Stimulated activated CD4-positive, alpha-beta T cell treated with anti-CD3 and anti-CD28 coated beads, Interleukin-12 subunit alpha, Interleukin-12 subunit beta, amount 100 ng/mL, for 48 hours (primary cell): ENCODE measurements around the gene HBS1L.

Experiments used
- DNase-seq, 3 donors: peaks; one replicate each; pipeline ENCODE4 v3.0.0-alpha.2; 2020; ENCODE audit warnings: low read depth in 2 of 3, low spot score in 1 of 3

HBS1L gene

DNA sequence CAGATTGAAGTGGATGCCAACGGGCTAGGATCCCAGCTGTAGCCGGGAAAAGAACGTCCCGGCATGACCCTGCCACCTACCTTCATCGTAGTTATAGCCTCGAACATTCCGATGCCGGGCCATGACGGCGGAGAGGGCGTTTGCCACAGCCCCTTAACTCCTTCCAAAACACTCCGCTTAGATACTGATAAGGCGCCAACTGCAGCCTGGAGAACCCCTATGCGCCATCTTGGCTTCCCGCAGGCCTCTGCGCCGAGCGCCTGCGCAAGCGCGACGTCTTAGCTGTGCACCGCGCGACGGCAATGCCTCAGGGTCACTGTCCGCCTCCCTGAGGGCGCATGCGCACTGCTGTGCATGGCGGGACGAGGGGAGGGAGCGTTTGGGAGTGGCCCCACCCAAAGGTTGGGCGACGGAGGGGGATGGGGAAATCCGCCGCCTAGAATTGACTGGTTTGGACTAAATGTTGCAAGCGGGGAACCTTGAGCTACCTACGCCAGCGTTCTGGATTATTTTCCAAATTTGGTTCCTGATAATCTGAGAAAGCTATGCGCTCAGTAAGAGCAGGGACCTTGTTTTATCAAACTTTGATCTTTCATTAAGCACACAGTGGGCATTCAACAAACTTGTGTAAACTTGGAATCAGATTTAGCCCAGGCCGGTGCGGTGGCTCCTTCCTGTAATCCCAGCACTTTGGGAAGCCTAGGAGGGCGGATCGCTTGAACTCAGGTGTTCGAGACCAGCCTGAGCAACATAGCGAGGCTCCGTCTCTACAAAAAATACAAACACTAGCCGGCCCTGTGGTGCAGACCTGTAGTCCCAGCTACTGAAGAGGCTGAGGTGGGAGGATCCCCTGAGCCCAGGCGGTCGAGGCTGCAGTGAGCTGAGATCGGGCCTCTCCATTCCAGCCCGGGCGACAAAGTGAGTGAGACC, at the start of gene HBS1L:
HBS1L (minus strand) TSS at position 254 of the 930 bp plus-strand sequence; CDS start at position 123, 131 bp downstream.
- DNase-seq = peak; percentile 96 to 97 (median 97)

DNA sequence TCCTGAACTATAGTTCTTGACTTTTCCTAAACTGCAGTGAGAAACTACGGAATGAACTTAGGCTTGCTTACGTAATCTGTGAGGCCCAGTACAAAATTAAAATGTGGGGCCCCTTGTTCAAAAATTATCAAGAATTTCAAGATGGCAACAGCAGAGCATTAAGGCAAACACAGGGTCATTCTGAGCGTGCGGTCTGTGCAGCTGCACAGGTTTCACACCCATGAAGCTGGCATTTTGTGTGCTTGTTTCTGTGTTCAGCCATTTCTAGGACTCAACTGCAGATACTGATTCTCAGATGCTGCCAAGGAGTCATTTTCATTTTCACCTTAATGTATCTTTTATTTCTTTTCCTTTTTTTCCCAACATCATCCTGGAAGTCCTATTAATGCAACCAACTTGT, 49.6 kb upstream of the HBS1L start:
- no peak for DNase-seq

DNA sequence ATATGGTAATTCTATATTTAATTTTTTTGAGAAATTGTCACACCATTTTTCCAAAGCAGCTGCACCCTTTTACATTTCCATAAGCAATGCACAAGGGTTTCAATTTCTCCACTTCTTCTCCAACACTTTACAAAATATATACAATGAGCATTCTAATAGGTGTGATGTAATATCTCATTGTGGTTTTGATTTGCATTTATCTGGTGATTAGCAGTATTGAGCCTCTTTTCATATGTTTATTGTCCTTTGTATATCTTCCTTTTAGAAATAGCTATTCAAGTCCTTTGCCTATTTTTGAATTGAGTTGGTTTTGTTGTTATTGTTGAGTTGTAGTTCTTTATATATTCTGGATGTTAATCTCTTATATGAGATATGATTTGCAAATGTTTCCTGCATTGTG, 47.6 kb upstream of the HBS1L start:
- DNase-seq = no peak

DNA sequence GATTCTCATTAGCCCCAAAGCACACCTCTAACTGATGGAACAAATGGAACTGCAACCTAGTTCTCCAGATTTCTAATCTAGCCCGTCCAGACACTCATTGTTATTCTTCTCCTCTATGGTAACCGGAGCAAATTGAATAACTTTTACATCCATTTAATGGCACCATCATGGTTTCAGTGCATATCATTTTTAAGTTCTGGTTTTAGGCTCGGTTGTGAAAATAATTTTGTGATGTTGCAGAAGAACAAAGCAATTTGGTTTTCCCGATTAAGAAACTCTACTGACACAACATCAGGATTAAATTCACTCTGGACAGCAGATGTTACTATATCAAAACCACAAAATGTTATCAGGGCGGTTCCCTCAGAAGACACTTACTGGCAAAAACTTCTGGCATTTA, 42.5 kb upstream of the HBS1L start:
- DNase-seq = no peak

DNA sequence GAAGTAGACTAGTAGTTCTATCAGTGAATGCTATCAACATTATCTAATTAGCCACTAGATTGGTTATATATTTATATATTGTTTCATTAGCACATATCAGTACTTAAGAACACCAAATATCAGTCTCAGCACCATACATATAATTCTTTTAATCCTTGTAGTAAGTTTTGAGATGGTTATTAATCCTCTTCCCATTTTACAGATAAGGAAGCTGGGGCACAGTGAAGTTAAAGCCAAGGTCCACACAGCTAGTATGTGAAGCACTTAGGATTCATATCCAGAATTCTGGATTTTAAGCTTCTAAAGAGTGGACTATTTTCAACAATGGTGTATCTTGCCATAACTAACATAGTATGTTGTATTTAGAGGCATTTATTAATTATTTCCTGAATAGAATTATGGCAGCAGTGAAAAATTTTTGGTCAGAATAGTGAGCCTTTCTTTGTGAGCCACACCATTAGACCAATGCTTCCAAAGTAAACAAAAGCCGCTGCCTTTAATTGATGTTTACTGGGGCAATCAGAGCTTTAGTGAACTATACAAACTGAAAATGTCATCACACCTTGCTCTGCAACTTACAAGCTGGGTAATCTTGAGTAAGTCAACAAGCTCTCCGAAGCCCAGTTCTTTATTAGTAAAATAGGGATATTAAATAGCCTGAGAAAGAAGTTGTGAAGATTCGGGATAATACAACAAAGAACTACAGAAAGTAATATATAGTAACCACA, 41.9 kb upstream of the HBS1L start:
- DNase-seq = no peak

DNA sequence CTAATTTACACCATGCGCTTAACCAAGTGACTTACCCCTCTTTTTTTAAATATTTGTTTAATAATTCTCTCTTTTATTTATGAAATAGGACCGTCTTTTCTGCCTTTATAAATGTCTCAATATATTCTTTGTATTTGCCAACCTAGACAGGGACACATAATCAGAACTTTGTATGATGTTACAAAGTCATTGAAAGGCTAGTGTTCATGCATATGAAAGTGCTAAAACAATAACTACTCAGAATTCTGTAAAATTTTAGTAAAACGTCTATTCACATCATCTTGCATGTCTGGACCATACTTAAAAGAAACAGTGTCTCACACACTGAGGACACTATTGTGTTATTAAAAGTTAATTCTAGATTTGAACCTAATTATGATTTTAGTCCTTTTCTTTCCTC, 41.1 kb upstream of the HBS1L start:
- DNase-seq = no peak

DNA sequence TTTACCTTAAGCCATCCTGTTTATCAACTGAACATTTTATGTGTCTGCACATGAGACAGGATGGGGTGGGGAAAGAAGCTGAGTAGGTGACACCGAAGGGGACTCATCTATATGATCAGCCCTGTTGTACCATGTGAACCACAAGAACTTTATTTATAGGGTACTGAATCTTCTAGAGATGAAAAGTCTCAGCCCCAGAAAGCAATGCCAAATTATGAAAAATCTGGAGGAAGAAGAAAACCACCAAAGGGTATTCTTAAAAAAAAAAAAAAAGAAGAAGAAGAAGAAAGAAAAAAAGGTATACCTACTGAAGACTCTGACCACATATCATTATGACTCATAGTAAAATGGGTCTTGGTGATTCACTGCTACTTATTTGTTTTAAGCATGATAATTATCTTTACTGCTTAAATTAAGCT, 39.8 kb upstream of the HBS1L start:
- DNase-seq = no peak

DNA sequence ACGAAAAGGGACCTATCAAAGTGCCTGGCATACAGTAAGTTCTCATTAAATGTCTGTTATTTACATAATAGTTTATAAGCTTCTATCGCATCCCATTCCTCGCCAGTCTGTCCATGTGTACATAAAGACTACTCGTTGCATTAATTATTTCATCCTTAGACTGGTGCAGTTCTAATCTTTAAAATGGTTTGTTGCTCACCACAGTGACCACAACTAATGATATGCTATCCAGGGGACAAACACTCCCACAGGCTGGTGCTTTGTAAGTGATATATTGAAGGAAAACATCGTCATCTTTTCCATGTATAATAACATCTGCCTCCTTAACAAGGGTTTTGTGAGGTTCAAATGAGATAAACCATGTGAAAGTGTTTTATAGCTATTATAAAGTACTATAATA, 39.0 kb upstream of the HBS1L start:
- no peak for DNase-seq

DNA sequence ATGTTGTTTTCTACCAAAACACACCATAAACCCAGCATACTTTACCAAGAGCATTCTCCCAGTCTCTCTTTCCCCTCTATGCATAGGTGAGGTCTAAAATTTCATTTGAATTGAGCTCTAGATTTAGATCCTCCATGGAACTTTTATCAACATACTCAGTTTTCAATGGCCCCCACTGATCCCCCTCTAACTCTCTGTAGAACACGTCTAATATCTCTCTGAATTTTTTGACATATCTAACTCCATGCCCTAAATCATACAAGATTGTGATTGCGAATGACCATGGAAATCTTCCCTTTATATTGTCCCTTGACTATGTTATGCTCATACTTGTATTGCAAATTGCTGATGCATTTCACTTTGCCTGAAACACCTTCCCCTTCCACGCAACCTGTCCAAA, 38.1 kb upstream of the HBS1L start:
- DNase-seq = no peak

DNA sequence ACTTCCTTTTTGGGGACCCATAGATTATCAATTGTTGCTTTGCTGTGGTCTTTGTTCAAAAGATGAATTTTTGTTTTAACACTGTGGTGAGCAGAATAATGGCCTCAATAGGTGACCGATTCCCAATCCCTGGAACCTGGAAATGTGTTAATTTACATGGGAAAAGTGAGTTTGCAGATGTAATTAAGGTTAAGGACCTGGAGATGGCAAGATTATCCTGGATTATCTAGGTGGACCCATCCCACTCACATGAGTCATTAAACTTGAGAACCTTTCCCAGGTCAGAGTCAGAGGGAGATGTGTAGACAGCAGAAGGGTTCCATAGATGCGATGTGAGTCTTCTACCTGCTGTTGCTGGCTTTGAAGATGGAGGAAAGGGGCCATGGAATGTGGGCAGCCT, 36.2 kb upstream of the HBS1L start:
- no peak for DNase-seq

DNA sequence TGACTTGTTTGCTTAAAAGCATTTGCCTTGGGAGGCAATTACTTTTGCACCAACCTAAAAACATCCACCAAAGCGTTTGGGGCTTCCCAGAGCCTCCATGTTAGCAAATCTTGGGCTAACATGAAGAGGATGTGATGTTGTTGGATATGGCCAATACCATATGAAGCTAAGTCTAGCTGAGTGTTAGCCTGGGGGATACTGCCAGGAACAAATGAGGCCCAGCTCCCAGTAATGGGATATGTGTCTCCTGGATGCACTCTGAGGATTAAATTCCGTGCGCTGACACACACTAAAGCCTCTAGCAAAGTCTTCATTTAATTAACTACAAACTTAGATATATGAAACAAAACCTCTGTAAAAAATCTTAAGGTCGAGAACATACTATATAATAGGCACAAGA, 35.3 kb upstream of the HBS1L start:
- no peak for DNase-seq

DNA sequence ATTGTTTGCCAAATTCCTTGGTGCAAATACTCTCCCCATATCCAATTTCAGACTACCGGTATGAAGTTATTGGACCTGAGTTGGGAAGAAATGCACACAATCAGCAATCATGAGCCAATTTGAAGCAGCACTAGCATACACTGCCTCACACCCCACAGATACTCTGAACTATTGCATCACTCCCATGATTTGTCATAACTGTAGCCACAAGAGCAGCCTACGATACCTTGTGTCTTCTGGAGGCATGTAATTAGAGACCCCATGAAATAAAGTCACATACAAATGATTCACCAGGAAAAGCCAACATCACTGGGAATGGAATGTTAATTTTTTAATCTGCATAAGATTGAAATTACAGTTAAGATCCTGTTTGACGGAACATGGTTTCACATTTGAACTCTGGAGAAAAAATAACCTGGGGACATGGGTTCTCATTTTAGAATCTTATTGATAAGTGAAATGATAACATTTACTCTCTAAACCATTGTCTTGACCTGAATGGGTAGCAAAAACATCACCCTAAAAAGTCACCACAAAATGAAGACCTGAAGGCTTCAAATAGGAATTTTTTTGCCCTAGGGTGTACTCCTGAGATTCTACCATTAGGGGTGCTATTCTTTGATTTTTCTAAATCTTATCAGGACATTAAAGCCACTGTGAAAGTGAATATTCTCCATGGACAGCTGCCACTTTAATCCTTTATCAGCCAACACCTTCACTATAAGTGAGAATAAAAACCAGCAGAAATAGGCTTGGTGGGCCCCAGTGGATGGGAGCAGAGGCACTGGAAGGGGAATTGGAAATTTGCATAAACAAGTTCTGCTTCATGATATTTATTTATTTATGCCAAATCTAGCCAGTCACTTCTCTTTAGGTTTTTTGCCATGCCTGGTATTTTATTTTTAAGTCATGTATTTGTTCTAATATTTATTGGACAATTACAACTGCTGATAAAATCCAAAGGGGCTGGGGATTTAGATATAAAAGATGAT, 34.5 kb upstream of the HBS1L start:
- DNase-seq = peak in 1 of 3 donors; percentile 63

DNA sequence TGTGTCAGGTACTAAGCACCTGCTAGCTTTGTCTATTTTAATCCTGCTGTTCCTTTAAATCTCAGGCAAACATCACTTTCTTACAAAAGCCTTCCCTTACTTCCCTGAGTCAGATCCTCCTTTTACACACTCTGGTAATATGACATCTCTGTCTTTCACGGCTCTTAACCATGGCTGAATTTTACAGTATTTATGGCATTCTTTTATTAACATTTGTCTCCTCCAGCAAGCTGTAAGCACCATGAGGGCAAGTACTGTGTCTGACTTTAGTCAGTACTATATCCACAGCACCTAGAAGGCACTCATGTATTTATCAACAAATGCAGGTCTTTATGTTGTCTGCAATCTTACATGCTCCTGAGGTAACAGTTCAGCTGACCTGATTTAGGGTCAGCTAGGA, 33.7 kb upstream of the HBS1L start:
- DNase-seq = no peak

DNA sequence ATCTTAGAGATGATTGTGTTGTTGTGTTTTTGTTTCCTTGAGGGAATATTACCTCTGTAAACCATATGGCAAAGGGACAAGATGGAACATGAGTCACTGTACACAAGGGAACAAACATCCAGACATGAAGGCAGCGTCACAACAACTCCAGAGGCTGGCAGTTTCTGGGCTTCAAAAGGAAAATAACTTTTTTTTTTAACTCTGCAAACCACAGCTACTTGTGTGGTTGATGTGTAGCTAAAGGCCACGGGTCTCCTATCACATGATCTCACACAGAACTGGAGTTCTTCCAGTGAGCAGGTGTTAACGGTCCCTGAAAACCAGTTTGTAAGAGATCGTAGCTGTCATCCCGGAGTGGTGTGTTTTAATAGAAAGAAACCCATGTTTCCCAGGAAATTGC, 33.2 kb upstream of the HBS1L start:
- DNase-seq = peak in 1 of 3 donors; percentile 42

DNA sequence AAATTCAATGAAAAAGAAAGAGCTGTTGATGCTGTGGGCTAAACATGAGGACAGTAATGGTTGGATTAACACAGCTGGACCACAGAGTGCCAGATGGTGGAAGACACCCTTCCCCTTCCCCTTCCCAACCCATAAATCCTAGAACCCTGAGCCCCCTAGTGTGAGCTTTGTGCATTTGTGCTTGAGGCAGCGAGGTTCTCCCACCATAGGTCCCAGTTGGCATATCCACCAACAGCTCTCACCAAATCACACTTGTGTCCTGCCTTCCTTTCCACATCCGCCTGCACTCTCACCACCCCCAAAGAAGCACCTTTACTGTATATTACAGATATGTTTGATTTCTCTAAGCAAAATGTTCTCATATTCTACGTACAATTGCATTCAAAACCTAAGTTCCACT, 32.8 kb upstream of the HBS1L start:
- DNase-seq = no peak

DNA sequence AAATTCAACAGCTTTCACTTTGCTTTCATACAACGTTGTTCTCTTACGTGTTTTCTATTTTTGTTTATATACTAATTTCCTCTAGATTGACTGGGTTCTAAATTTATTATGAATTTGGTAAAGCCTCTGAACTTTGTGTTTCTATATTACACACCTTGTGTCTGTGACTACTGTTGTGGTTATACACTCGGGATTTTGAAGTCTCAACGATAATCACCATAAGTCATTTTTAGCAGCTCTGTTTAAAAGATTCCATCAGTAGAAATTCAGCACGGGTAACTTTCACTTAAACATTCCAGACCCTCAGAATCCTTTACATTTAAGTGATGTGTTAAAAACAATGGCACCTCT, 31.8 kb upstream of the HBS1L start:
- DNase-seq = no peak

DNA sequence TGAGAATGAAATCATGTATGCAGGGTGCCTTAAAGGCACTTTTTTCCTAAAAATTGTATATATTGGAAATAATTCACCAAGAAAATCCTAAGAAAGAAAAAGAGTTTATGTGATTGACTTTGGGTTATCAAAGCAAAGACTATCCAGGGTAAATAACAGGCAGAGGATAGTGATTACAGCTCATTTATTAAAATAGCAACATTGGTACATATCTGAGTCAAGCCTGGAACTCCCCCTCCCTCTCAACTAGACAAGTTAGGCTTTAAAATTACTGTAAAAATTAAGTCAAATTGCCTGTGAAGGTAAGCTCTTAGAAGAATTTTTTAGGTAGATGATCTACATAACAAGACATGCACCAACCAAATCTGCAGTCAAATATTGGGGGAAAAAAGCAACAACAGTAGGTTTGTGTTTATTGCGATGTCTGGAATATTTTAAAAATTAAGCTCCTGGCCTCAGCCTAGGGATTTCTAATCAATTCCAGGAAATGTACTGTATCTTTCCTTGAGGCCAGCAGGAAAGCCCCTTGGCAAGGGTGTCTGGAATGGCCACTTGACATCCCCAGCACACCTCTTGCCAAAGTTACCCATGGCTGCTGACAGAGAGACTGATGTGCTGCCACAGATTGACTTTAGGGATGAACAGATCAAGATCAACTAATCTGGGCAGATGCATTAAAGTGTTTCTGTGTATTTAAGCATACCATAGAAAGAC, 31.2 kb upstream of the HBS1L start:
- DNase-seq = no peak

DNA sequence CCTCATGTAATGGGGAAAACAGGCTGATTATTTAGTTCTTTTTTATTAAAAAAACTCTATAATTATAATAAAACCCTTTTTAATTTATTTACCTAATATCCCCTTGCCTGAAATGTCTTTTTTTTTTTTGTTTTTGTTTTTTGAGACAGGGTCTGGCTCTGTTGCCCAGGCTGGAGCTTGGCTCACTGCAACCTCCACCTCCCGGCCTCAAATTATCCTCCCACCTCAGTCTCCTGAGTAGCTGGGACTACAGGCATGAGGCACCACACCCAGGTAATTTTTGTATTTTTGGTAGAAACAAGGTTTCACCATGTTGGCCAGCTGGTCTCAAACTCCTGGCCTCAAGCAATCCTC, 30.3 kb upstream of the HBS1L start:
- DNase-seq = no peak

DNA sequence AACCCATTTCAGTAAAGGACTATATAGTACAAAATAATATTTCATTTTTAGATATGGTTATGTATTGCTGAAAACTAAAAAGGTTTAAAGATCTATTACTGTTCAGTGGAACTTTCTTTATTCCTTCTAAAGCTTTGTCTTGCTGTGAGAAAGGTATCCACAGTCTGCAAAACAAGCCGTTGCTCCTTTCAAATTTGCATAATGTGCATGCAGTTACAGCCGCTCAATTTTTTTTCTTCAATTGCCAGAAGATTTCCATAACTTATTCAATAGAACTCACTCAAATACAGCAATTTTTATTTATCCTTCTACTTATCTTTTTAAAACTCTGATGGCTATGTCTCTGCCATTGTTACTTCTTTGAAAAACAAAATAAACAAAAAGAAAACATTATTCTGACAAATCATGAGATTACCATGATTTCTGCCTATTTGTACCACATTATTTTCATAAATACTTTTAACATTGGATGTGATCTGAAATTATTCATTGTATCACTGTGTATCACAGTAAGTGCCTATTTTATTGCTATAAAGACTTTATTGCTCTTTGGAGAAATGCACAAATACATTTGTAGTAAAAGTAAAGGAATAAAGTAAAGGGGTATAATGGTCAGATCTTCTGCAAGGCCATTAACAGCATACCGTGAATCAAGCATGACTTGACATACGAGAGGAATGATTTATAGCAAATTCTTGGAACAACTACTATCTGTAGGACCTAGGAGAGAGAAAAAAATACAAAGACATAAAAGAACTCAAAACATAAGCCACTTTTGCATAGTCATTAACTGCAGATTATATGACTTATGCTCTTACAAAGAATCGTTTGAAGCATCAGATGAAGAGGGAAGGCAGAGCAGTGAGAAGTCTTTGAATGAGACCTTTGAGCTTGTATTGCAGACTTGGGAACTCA, 29.6 kb upstream of the HBS1L start:
- no peak for DNase-seq

DNA sequence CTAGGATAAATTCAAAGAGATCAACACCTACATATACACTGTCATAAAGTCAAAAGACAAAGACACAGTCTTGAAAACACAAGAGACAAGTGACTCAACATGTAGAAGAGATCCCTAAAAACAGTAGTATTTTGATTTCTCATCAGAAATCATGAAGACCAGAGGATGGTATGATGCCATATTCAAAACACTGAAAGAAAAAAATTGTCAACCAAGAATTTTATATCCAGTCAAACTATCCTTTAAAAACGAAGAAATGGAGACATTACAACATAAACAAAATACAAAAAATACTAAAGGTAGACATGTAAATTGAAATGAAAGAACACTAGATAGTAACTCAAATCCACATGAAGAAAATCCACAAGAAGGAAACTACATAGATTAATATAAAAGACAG, 27.3 kb upstream of the HBS1L start:
- DNase-seq = no peak
